ENCODE data around the gene ADAM29.

The ADAM29 gene

DNA sequence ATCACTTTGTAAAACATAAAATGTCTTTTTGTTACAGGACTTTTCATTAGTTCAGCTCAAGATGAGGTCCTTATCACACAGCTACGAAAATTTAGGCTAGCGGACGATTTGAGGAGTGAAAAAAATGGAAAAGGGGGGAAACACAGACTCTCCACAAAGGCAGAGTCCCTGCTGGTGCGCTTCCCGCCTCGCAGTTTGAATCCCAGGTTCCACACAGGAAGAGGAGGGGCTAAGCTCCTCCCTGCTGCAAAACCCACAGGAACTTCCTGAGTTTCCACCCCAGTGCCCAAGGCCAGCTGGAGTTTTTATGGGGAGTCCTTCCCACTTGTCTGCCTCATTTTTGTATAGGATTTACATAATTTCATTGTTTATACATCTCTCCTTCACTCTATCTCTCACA lies 11.2 kb downstream of the ADAM29 start:
- Histone ChIP-seq H4K91ac (ENCODE audit: low read length) (no peak overlapping the region), H3K4me3 (ENCODE audit: insufficient read depth in 1 of 2, low read depth in 1 of 2, low read length in 2 of 2) (no peak overlapping the region), H3K27ac (ENCODE audit: low read length, poor library complexity, severe bottlenecking) (no peak overlapping the region), H3K9ac (ENCODE audit: low read length) (no peak overlapping the region), H3K27me3 (ENCODE audit: control insufficient read depth in 1 of 2, insufficient read depth in 1 of 2, low read length in 2 of 2) (no peaks in the 10 kb centered on the region), H3K4me1 (ENCODE audit: control insufficient read depth, insufficient read depth, low read depth, low read length) (no peaks in the 10 kb centered on the region), H2BK5ac (ENCODE audit: low read depth, low read length, poor library complexity, severe bottlenecking) (no peak overlapping the region), H4K8ac (ENCODE audit: low read length) (no peak overlapping the region), H2AK5ac (ENCODE audit: low read length, severe bottlenecking) (no peak overlapping the region), H3K18ac (ENCODE audit: low read depth in 1 of 2, low read length in 2 of 2) (no peak overlapping the region), H3K23ac (ENCODE audit: low read length in 2 of 2) (no peak overlapping the region), H2BK120ac (ENCODE audit: low read depth, low read length) (no peak overlapping the region), H2BK15ac (ENCODE audit: low read depth, poor library complexity, severe bottlenecking) (no peak overlapping the region), H2BK12ac (ENCODE audit: low read length in 2 of 2) (no peak overlapping the region), H3K79me1 (replicated peaks; ENCODE audit: low read length, poor library complexity, severe bottlenecking) (no peaks in the 10 kb centered on the region), H3K4ac (ENCODE audit: low read depth in 1 of 2, low read length in 2 of 2) (no peak overlapping the region), H3K36me3 (ENCODE audit: control insufficient read depth in 1 of 2, insufficient read depth in 2 of 2, low read depth in 1 of 2, low read length in 2 of 2) (no peaks in the 10 kb centered on the region), H2AFZ (ENCODE audit: low read depth, low read length) (no peak overlapping the region), H3K4me2 (ENCODE audit: low read length, poor library complexity, severe bottlenecking) (no peak overlapping the region), H3K9me3 (ENCODE audit: control insufficient read depth, low read length) (no peaks in the 10 kb centered on the region), H3K14ac (ENCODE audit: low read length in 2 of 2) (no peak overlapping the region)
- WGBS = 89% methylated on average over 6 of the region's 6 CpGs
- no peak for DNase-seq

GRCh38 chr4:174930895-174931294 lies 12.7 kb downstream of the ADAM29 start:
- Histone ChIP-seq H3K18ac (ENCODE audit: low read depth in 1 of 2, low read length in 2 of 2) (no peak overlapping the region), H3K4me1 (ENCODE audit: control insufficient read depth, insufficient read depth, low read depth, low read length) (no peaks in the 10 kb centered on the region), H2BK120ac (ENCODE audit: low read depth, low read length) (no peak overlapping the region), H3K79me1 (replicated peaks; ENCODE audit: low read length, poor library complexity, severe bottlenecking) (no peaks in the 10 kb centered on the region), H3K36me3 (ENCODE audit: control insufficient read depth in 1 of 2, insufficient read depth in 2 of 2, low read depth in 1 of 2, low read length in 2 of 2) (no peaks in the 10 kb centered on the region), H2BK15ac (ENCODE audit: low read depth, poor library complexity, severe bottlenecking) (no peak overlapping the region), H3K27me3 (ENCODE audit: control insufficient read depth in 1 of 2, insufficient read depth in 1 of 2, low read length in 2 of 2) (no peaks in the 10 kb centered on the region), H4K91ac (ENCODE audit: low read length) (no peak overlapping the region), H4K8ac (ENCODE audit: low read length) (no peak overlapping the region), H2AK5ac (ENCODE audit: low read length, severe bottlenecking) (no peak overlapping the region), H3K4me3 (ENCODE audit: insufficient read depth in 1 of 2, low read depth in 1 of 2, low read length in 2 of 2) (no peak overlapping the region), H3K4me2 (ENCODE audit: low read length, poor library complexity, severe bottlenecking) (no peak overlapping the region), H3K23ac (ENCODE audit: low read length in 2 of 2) (no peak overlapping the region), H3K4ac (ENCODE audit: low read depth in 1 of 2, low read length in 2 of 2) (no peak overlapping the region), H2BK5ac (ENCODE audit: low read depth, low read length, poor library complexity, severe bottlenecking) (no peak overlapping the region), H3K9me3 (ENCODE audit: control insufficient read depth, low read length) (no peaks in the 10 kb centered on the region), H3K27ac (ENCODE audit: low read length, poor library complexity, severe bottlenecking) (no peak overlapping the region), H2AFZ (ENCODE audit: low read depth, low read length) (no peak overlapping the region), H3K9ac (ENCODE audit: low read length) (no peak overlapping the region), H3K14ac (ENCODE audit: low read length in 2 of 2) (no peak overlapping the region), H2BK12ac (ENCODE audit: low read length in 2 of 2) (no peak overlapping the region)
- 62% methylated on average over 4 of the region's 5 CpGs for WGBS
- no peak for DNase-seq

GRCh38 chr4:174933083-174933482 lies 14.9 kb downstream of the ADAM29 start:
- Histone ChIP-seq H3K9me3 (ENCODE audit: control insufficient read depth, low read length) (no peaks in the 10 kb centered on the region), H2BK5ac (ENCODE audit: low read depth, low read length, poor library complexity, severe bottlenecking) (no peak overlapping the region), H3K36me3 (ENCODE audit: control insufficient read depth in 1 of 2, insufficient read depth in 2 of 2, low read depth in 1 of 2, low read length in 2 of 2) (no peaks in the 10 kb centered on the region), H3K4ac (ENCODE audit: low read depth in 1 of 2, low read length in 2 of 2) (no peak overlapping the region), H2AK5ac (ENCODE audit: low read length, severe bottlenecking) (no peak overlapping the region), H3K27me3 (ENCODE audit: control insufficient read depth in 1 of 2, insufficient read depth in 1 of 2, low read length in 2 of 2) (no peaks in the 10 kb centered on the region), H4K8ac (ENCODE audit: low read length) (no peak overlapping the region), H2BK120ac (ENCODE audit: low read depth, low read length) (no peak overlapping the region), H3K4me2 (ENCODE audit: low read length, poor library complexity, severe bottlenecking) (no peak overlapping the region), H3K4me1 (ENCODE audit: control insufficient read depth, insufficient read depth, low read depth, low read length) (no peaks in the 10 kb centered on the region), H4K91ac (ENCODE audit: low read length) (no peak overlapping the region), H3K23ac (ENCODE audit: low read length in 2 of 2) (no peak overlapping the region), H3K9ac (ENCODE audit: low read length) (no peak overlapping the region), H2BK15ac (ENCODE audit: low read depth, poor library complexity, severe bottlenecking) (no peak overlapping the region), H3K18ac (ENCODE audit: low read depth in 1 of 2, low read length in 2 of 2) (no peak overlapping the region), H3K79me1 (replicated peaks; ENCODE audit: low read length, poor library complexity, severe bottlenecking) (no peaks in the 10 kb centered on the region), H3K4me3 (ENCODE audit: insufficient read depth in 1 of 2, low read depth in 1 of 2, low read length in 2 of 2) (no peak overlapping the region), H3K14ac (ENCODE audit: low read length in 2 of 2) (no peak overlapping the region), H2AFZ (ENCODE audit: low read depth, low read length) (no peak overlapping the region), H3K27ac (ENCODE audit: low read length, poor library complexity, severe bottlenecking) (no peak overlapping the region), H2BK12ac (ENCODE audit: low read length in 2 of 2) (no peak overlapping the region)
- no peak for DNase-seq
- WGBS = no CpG with 5 or more reads among the region's 1 CpG

DNA sequence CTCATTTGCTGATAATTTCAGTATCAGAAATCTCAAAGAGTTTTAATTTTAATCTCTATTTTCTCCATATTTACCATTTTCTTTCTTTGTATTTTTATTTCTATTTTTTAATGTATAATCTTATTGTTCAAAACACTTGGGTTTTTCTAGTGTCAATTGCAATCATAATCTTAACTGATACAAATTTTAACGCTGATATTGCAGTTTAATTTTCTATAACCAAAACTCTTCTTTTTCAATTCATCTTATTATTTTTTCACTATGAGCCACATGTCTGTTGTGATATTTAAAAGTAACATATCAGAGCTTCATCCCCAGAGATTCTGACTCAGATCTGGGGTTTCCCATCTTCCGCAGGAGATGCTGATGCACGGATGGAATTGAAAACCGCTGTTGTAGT lies 16.2 kb downstream of the ADAM29 start:
- no peak overlapping the region for H3K27ac ChIP-seq (ENCODE audit: low read length, poor library complexity, severe bottlenecking)
- no peak overlapping the region for H2BK120ac ChIP-seq (ENCODE audit: low read depth, low read length)
- H2AFZ ChIP-seq (ENCODE audit: low read depth, low read length) = no peak overlapping the region
- no peak overlapping the region for H3K4ac ChIP-seq (ENCODE audit: low read depth in 1 of 2, low read length in 2 of 2)
- H3K4me1 ChIP-seq (ENCODE audit: control insufficient read depth, insufficient read depth, low read depth, low read length) = no peaks in the 10 kb centered on the region
- no peaks in the 10 kb centered on the region for H3K36me3 ChIP-seq (ENCODE audit: control insufficient read depth in 1 of 2, insufficient read depth in 2 of 2, low read depth in 1 of 2, low read length in 2 of 2)
- no peak overlapping the region for H3K4me3 ChIP-seq (ENCODE audit: insufficient read depth in 1 of 2, low read depth in 1 of 2, low read length in 2 of 2)
- no peaks in the 10 kb centered on the region for H3K27me3 ChIP-seq (ENCODE audit: control insufficient read depth in 1 of 2, insufficient read depth in 1 of 2, low read length in 2 of 2)
- no peak overlapping the region for H3K23ac ChIP-seq (ENCODE audit: low read length in 2 of 2)
- H2BK5ac ChIP-seq (ENCODE audit: low read depth, low read length, poor library complexity, severe bottlenecking) = no peak overlapping the region
- H2BK12ac ChIP-seq (ENCODE audit: low read length in 2 of 2) = no peak overlapping the region
- H2BK15ac ChIP-seq (ENCODE audit: low read depth, poor library complexity, severe bottlenecking) = no peak overlapping the region
- H2AK5ac ChIP-seq (ENCODE audit: low read length, severe bottlenecking) = no peak overlapping the region
- no peaks in the 10 kb centered on the region for H3K79me1 ChIP-seq (replicated peaks; ENCODE audit: low read length, poor library complexity, severe bottlenecking)
- H4K91ac ChIP-seq (ENCODE audit: low read length) = no peak overlapping the region
- H4K8ac ChIP-seq (ENCODE audit: low read length) = no peak overlapping the region
- 97% methylated on average over 3 of the region's 4 CpGs for WGBS
- H3K9me3 ChIP-seq (ENCODE audit: control insufficient read depth, low read length) = no peaks in the 10 kb centered on the region
- no peak overlapping the region for H3K18ac ChIP-seq (ENCODE audit: low read depth in 1 of 2, low read length in 2 of 2)
- no peak overlapping the region for H3K4me2 ChIP-seq (ENCODE audit: low read length, poor library complexity, severe bottlenecking)
- no peak overlapping the region for H3K14ac ChIP-seq (ENCODE audit: low read length in 2 of 2)
- DNase-seq = no peak
- no peak overlapping the region for H3K9ac ChIP-seq (ENCODE audit: low read length)

All from mesenchymal stem cell (in vitro differentiated cells and primary cell).